Smooth muscle cell (in vitro differentiated cells): ENCODE results near the gene LSAMP. TPM values are rescaled to one million over a fixed set of nuclear protein-coding genes. Genes with fewer than 3 reads are reported as not detected.

Source experiments
- DNase-seq: peaks from one replicate; lab custom pipeline; 2025; ENCODE audit not compliant: unreplicated experiment; lab: John Stamatoyannopoulos, UW
- H2AFZ ChIP-seq: fragments of 200-600 bp; sonication (generic); 2 replicates; pipeline ENCODE4 v1.6.0; 2016; ENCODE audit warnings: antibody characterized with exemption, low read depth, mild to moderate bottlenecking
- H3F3A ChIP-seq: fragments of 200-600 bp; sonication (generic); 2 replicates; pipeline ENCODE4 v1.6.0; 2017; ENCODE audit warnings: antibody characterized with exemption, low read depth
- H3K27ac ChIP-seq: fragments of 200-600 bp; sonication (generic); 2 replicates; pipeline ENCODE4 v1.5.1; 2016; ENCODE audit warnings: low read depth, mild to moderate bottlenecking
- H3K27me3 ChIP-seq: fragments of 200-600 bp; sonication (generic); 2 replicates; pipeline ENCODE4 v1.6.1; 2016; ENCODE audit warnings: low read depth, mild to moderate bottlenecking
- H3K36me3 ChIP-seq: fragments of 200-600 bp; sonication (generic); 2 replicates; pipeline ENCODE4 v1.5.1; 2016; ENCODE audit warnings: low read depth
- H3K4me1 ChIP-seq: fragments of 200-600 bp; sonication (generic); 2 replicates; pipeline ENCODE4 v1.5.1; 2016; ENCODE audit warnings: low read depth
- H3K4me2 ChIP-seq: fragments of 200-600 bp; sonication (generic); 2 replicates; pipeline ENCODE4 v1.6.0; 2016; ENCODE audit warnings: mild to moderate bottlenecking
- H3K4me3 ChIP-seq: fragments of 200-600 bp; sonication (generic); 2 replicates; pipeline ENCODE4 v1.5.1; 2016; ENCODE audit warnings: mild to moderate bottlenecking
- H3K79me2 ChIP-seq: fragments of 200-600 bp; sonication (generic); 2 replicates; pipeline ENCODE4 v1.6.0; 2016; ENCODE audit warnings: low read depth, mild to moderate bottlenecking
- H3K9ac ChIP-seq: fragments of 200-600 bp; sonication (generic); 2 replicates; pipeline ENCODE4 v1.6.0; 2016; ENCODE audit warnings: low read depth
- H3K9me3 ChIP-seq: fragments of 200-600 bp; sonication (generic); replicated peaks from 2 replicates; pipeline ENCODE4 v1.5.1; 2016; ENCODE audit warnings: low read depth
- H4K20me1 ChIP-seq: fragments of 200-600 bp; sonication (generic); 2 replicates; pipeline ENCODE4 v1.6.0; 2016; ENCODE audit warnings: low read depth
- WGBS: methylation state at CpG from one replicate; pipeline ENCODE4 v1.1.7; 2016; ENCODE audit warnings: low lambda C conversion rate; 5-methylcytosine and 5-hydroxymethylcytosine counted together
- polyA plus RNA-seq: library from polyadenylated mRNA; unstranded; fragments of >200 nt; fragmentation: Nextera tagmentation; extraction: Ambion mirVana; gene quantifications from 2 replicates; pipeline ENCODE4 v1.2.1, GENCODE V29; 2016
- total RNA-seq: library from RNA; depleted of rRNA; stranded (reverse); fragments of >200 nt; gene quantifications from 2 replicates; pipeline ENCODE4 v1.2.3, GENCODE V29; 2014
- TF ChIP-seq, protein P1 (sequence below): fragments of 200-600 bp; sonication (generic); IDR thresholded peaks from 2 replicates; pipeline ENCODE4 v1.5.1; 2017; ENCODE audit warnings: borderline replicate concordance, mild to moderate bottlenecking, antibody characterized with exemption; ENCODE audit not compliant: insufficient read depth, poor library complexity, severe bottlenecking

LSAMP gene
- total and polyA plus RNA-seq, 2 experiments from 2014 or later = 11.2 to 13.6 TPM

GRCh38 chr3:115876876-115877614 lies 568.2 kb downstream of the LSAMP start:
- H3K4me1 ChIP-seq = no peaks in the 10 kb centered on the region
- no peak overlapping the region for H3K4me2 ChIP-seq
- H3F3A ChIP-seq = no peaks in the 10 kb centered on the region
- no peaks in the 10 kb centered on the region for H3K9me3 ChIP-seq
- H3K27ac ChIP-seq = no peak overlapping the region
- DNase-seq = no peak
- H3K27me3 ChIP-seq = no peaks in the 10 kb centered on the region
- H2AFZ ChIP-seq = no peak overlapping the region
- no peak overlapping the region for H3K4me3 ChIP-seq
- no peaks in the 10 kb centered on the region for H3K36me3 ChIP-seq
- TF ChIP-seq, protein P1, sequence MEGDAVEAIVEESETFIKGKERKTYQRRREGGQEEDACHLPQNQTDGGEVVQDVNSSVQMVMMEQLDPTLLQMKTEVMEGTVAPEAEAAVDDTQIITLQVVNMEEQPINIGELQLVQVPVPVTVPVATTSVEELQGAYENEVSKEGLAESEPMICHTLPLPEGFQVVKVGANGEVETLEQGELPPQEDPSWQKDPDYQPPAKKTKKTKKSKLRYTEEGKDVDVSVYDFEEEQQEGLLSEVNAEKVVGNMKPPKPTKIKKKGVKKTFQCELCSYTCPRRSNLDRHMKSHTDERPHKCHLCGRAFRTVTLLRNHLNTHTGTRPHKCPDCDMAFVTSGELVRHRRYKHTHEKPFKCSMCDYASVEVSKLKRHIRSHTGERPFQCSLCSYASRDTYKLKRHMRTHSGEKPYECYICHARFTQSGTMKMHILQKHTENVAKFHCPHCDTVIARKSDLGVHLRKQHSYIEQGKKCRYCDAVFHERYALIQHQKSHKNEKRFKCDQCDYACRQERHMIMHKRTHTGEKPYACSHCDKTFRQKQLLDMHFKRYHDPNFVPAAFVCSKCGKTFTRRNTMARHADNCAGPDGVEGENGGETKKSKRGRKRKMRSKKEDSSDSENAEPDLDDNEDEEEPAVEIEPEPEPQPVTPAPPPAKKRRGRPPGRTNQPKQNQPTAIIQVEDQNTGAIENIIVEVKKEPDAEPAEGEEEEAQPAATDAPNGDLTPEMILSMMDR = no peak
- no peaks in the 10 kb centered on the region for H4K20me1 ChIP-seq
- no peaks in the 10 kb centered on the region for H3K79me2 ChIP-seq
- H3K9ac ChIP-seq = no peak overlapping the region
- WGBS = 68% methylated on average over 8 of the region's 8 CpGs

GRCh38 chr3:115875460-115875859 lies 569.8 kb downstream of the LSAMP start:
- Histone ChIP-seq H2AFZ (no peak overlapping the region), H3K4me1 (no peaks in the 10 kb centered on the region), H3F3A (no peaks in the 10 kb centered on the region), H3K36me3 (no peaks in the 10 kb centered on the region), H3K9me3 (no peaks in the 10 kb centered on the region), H3K4me3 (no peak overlapping the region), H3K9ac (no peak overlapping the region), H4K20me1 (no peaks in the 10 kb centered on the region), H3K27ac (no peak overlapping the region), H3K4me2 (no peak overlapping the region), H3K27me3 (no peaks in the 10 kb centered on the region), H3K79me2 (no peaks in the 10 kb centered on the region)
- TF ChIP-seq, protein P1 = no peak
- DNase-seq = no peak
- 63% methylated on average over 1 of the region's 1 CpG for WGBS

DNA sequence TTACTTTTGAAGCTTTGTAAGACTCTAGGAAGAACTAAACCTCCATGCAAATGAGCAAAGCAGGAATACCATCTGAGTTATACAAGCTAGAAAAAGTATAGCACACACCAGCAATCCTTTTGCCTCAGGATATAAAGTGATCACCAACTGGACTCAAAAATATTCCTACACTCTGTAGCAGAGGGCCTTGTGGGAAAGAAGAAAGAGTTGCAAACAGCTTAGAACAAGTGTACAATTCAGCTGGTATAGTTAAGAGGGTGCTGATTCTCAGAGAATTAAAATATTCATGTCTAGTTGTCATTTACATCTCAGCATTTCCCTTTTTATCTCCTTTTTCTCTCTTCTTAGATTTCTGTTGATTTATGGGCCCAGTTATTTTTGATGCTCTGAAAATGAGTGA lies 573.6 kb downstream of the LSAMP start:
- Histone ChIP-seq H3K9me3 (no peaks in the 10 kb centered on the region), H3K4me1 (no peaks in the 10 kb centered on the region), H3K36me3 (no peaks in the 10 kb centered on the region), H3F3A (no peaks in the 10 kb centered on the region), H3K27me3 (no peaks in the 10 kb centered on the region), H3K4me3 (no peak overlapping the region), H3K9ac (no peak overlapping the region), H3K4me2 (no peak overlapping the region), H2AFZ (no peak overlapping the region), H3K27ac (no peak overlapping the region), H4K20me1 (no peaks in the 10 kb centered on the region), H3K79me2 (no peaks in the 10 kb centered on the region)
- no peak for DNase-seq
- TF ChIP-seq, protein P1 = no peak

DNA sequence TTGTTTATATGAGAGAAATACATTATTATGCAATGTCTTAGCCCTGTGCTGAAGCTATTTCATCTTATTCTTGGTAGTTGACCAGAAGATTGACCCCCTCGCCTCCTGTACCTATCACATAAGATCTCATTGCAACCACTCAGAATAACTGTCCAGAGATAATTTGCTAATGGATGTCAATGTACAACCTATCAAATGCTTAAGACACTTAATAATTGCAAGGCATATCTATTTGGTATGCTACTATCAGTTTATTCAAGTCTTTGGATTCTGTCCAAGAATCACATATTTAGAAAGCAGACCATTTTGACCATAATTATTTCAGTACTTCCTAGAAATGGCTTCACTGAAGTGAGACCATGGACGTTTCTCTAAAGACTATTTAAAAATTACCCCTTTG lies 580.4 kb downstream of the LSAMP start:
- Histone ChIP-seq H3K36me3 (no peaks in the 10 kb centered on the region), H3K79me2 (no peaks in the 10 kb centered on the region), H3K9me3 (no peaks in the 10 kb centered on the region), H3K4me3 (no peak overlapping the region), H3K9ac (no peak overlapping the region), H3K27ac (no peak overlapping the region), H4K20me1 (no peaks in the 10 kb centered on the region), H3K4me2 (no peak overlapping the region), H3K27me3 (no peaks in the 10 kb centered on the region), H2AFZ (no peak overlapping the region), H3F3A (no peaks in the 10 kb centered on the region), H3K4me1 (no peaks in the 10 kb centered on the region)
- 88% methylated on average over 2 of the region's 2 CpGs for WGBS
- DNase-seq = no peak
- TF ChIP-seq, protein P1 = no peak
